SK-N-MC (cell line): ENCODE measurements around the gene USH2A.
"Not testable (repeated sequence)": the region's sequence is repeated elsewhere in the genome, so short reads cannot be mapped to it uniquely, and the experiment has no call there.

ENCODE experiments used
- DNase-seq: peaks from one replicate; pipeline ENCODE4 v3.0.0-alpha.2; 2011; ENCODE audit warnings: low read depth, low spot score
- H3K27ac ChIP-seq: fragments of 200-600 bp; sonication (generic); 2 replicates; pipeline ENCODE4 v1.5.1; 2016; ENCODE audit warnings: mixed run types
- H3K36me3 ChIP-seq: fragments of 200-600 bp; sonication (generic); 2 replicates; pipeline ENCODE4 v1.6.1; 2017; ENCODE audit warnings: antibody characterized with exemption, low read length, mixed read lengths; ENCODE audit not compliant: insufficient read depth
- H3K4me3 ChIP-seq: fragments of 200-600 bp; sonication (generic); 2 replicates; pipeline ENCODE4 v1.5.1; 2016
- H3K9ac ChIP-seq: fragments of 200-600 bp; sonication (generic); 2 replicates; pipeline ENCODE4 v1.8.0; 2017; ENCODE audit warnings: mixed run types, mixed read lengths; ENCODE audit not compliant: insufficient read length
- H3K9me3 ChIP-seq: fragments of 200-600 bp; sonication (generic); 2 replicates; pipeline ENCODE4 v1.6.1; 2017; ENCODE audit warnings: low read depth, mild to moderate bottlenecking, antibody characterized with exemption, low read length, moderate library complexity, mixed read lengths
- EZH2 ChIP-seq: fragments of 200-600 bp; sonication (generic); IDR thresholded peaks from one replicate; pipeline ENCODE4 v1.6.1; 2017; ENCODE audit warnings: antibody characterized with exemption
- FOXP2 ChIP-seq: optimal IDR thresholded peaks from 2 replicates; pipeline ENCODE3; 2011; ENCODE audit warnings: mild to moderate bottlenecking, moderate library complexity; ENCODE audit not compliant: insufficient read depth; ENCODE audit errors: extremely low read length, control extremely low read depth
- POLR2AphosphoS5 ChIP-seq: IDR thresholded peaks from 2 replicates; pipeline ENCODE4 v1.6.1; 2012; ENCODE audit warnings: mild to moderate bottlenecking, low read depth, low read length, borderline replicate concordance

The USH2A gene

DNA sequence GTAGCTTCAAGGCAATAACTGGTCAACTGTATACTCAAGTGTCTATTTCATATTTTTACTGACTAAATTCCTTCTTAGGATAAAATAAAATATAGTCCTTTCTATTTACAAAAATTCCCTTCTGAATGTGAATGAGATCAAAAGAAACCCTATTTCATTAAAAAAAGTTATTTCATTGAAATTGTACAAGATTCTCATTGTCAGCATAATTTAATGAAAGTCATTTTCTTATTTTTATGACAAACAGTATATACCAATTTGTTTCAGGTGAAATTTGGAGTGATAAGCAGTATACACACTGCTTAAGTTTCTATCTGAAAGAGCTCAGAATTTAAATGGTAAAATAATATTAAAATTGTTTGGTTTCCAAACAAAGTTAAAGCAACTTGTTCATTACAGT lies 269.2 kb downstream of the USH2A start:
- no peak overlapping the region for H3K9ac ChIP-seq
- H3K27ac ChIP-seq, result no peak overlapping the region
- no peaks in the 10 kb centered on the region for H3K36me3 ChIP-seq
- no peak for TF ChIP-seq EZH2
- TF ChIP-seq FOXP2, result no peak
- no peak for TF ChIP-seq POLR2AphosphoS5
- peaks cover 5% of the 10 kb centered on the region; the same call in 1 of the 2 replicates for H3K9me3 ChIP-seq
- no peak for DNase-seq
- no peak overlapping the region for H3K4me3 ChIP-seq

DNA sequence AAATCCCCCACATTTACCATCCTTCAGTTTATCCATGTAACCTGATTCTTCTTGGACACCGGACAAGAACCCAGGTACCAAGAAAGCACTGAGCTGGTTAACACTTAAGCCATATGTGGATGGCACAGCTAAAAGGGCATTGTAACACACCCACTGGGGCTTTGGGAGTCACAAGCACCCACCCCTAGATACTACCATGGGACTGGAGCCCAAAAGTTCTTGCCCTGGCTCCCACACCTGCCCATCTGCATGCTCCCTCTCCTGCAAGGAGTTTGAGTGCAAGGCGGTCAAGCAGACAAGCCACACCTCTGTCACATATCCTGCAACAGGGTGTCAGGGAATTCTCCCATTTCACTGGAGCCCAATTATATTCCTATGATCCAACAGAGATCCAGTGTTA lies 270.1 kb downstream of the USH2A start:
- Histone ChIP-seq H3K9me3 (peaks cover 5% of the 10 kb centered on the region; the same call in 1 of the 2 replicates), H3K27ac (no peak overlapping the region), H3K9ac (no peak overlapping the region), H3K36me3 (no peaks in the 10 kb centered on the region), H3K4me3 (no peak overlapping the region)
- DNase-seq, result no peak
- TF ChIP-seq POLR2AphosphoS5 (no peak), EZH2 (no peak), FOXP2 (no peak)

DNA sequence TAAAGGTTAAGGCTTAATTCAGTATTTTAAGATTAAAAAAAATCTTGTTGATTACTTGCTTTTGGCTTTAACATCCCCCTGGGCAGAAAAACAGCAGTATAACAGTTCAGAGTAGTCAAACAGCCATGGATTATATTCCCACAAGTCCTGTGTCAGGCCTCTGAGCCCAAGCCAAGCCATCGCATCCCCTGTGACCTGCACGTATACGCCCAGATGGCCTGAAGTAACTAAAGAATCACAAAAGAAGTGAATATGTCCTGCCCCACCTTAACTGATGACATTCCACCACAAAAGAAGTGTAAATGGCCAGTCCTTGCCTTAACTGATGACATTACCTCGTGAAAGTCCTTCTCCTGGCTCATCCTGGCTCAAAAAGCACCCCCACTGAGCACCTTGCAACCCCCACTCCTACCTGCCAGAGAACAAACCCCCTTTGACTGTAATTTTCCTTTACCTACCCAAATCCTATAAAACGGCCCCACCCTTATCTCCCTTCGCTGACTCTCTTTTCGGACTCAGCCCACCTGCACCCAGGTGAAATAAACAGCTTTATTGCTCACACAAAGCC lies 277.7 kb downstream of the USH2A start:
- not testable (repeated sequence) for H3K9me3 ChIP-seq, DNase-seq, H3K36me3 ChIP-seq, H3K4me3 ChIP-seq, H3K27ac ChIP-seq, H3K9ac ChIP-seq

DNA sequence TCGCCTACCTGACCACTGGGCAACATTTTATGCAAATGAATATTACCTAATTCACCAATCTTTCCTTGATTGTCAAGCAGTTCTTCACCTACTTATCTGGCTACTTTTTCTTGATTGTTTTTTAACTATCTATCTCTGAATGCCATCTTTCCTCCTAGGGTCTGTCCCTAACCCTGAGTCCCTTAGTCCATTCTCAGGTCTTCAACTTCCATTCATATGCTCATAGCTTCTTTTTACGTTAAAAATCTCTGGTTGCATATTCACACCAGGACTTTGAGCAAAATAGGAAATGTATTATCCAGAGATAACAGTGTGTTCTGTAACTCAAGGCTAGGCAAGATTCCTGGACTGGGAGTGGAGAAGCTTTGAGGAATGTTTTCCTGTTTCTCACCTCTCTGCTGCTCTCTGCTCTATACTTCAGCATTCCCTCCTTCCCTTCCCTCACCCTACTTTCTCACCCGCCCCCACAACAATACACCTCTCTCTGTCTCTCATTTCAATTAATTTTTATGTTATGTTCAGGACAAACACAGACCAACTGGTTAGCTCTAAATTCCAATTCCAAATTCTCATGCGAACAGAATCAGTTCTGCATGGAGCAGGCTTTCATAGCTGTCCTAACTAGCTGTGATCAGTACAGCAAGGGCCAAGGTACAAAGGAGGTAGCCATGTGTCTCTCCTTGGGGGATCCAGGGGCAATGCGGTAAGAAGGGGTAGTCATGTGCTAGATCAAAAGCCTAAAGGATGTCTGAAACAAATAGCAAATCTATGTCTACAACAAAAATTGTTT lies 278.4 kb downstream of the USH2A start:
- H3K36me3 ChIP-seq, result no peaks in the 10 kb centered on the region
- DNase-seq, result no peak
- H3K4me3 ChIP-seq, result no peak overlapping the region
- no peaks in the 10 kb centered on the region for H3K9me3 ChIP-seq
- no peak for TF ChIP-seq POLR2AphosphoS5
- H3K27ac ChIP-seq, result no peak overlapping the region
- no peak overlapping the region for H3K9ac ChIP-seq

DNA sequence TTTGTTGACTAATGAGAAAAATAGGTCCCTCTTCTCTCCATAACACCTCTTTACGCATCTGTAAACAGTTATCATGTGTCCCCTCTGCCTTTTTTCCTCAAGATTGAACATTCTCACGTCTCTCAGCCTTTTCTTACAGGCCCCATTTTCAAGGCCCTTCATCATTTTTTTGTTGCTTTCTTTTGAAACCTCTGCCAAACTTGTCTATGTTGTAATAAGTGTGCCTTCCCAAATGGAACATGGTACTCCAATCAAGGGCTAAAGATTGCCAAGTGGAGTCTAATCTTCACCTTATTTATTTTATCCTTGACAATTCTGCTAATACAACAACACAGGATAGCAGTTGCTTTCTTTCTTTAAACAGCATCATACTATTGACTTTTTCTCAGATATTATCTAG lies 280.3 kb downstream of the USH2A start:
- H3K9ac ChIP-seq, result no peak overlapping the region
- H3K36me3 ChIP-seq, result no peaks in the 10 kb centered on the region
- TF ChIP-seq FOXP2, result no peak
- TF ChIP-seq POLR2AphosphoS5, result no peak
- TF ChIP-seq EZH2, result no peak
- H3K9me3 ChIP-seq, result no peaks in the 10 kb centered on the region
- H3K27ac ChIP-seq, result peak overlapping the region; percentile 100; the same call in 1 of the 2 replicates
- H3K4me3 ChIP-seq, result no peak overlapping the region
- DNase-seq, result no peak

DNA sequence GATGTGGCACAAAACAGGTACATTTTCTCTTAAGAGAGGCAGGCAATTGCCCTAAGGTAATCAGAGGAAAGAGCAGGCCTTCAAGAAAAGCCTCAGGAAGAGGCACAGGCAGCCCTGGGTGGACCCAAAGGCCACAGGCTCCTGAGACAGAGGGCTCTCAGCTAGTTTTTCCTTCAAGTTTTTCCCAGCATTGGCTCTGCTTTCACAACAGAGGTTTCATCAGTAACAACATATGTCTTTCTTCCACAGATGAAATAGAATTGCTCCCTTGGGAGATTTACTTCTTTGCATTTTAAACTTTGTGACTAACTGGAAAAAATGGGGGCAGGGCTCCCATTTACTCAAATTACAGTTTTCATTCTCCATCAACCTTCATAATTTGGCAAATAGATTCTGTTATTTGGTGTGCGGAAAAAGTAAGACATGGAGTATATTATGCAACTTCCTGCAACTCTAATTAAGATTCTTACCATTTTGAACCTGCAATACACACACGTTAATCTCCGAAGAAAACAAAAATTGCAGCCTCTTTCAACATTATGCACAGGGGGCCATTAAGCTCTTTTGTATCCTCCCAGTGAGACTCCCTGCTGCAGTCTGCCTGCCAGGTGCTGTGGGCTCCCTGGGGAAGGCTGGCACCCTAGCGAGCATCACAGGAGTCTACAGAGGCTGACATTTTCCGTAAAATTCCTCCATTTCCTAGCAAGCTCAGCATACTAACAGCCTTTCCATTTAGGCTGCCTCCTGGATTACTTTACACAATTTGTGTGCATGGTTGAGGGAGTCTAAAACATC lies 282.3 kb downstream of the USH2A start:
- H3K4me3 ChIP-seq, result peak overlapping the region; percentile 69
- H3K36me3 ChIP-seq, result no peaks in the 10 kb centered on the region
- no peaks in the 10 kb centered on the region for H3K9me3 ChIP-seq
- peak overlapping the region; percentile 100 for H3K27ac ChIP-seq
- TF ChIP-seq POLR2AphosphoS5, result peak; percentile 43; the same call in 1 of the 2 replicates
- TF ChIP-seq FOXP2, result no peak
- DNase-seq, result peak; percentile 97
- H3K9ac ChIP-seq, result peak overlapping the region; percentile 89

DNA sequence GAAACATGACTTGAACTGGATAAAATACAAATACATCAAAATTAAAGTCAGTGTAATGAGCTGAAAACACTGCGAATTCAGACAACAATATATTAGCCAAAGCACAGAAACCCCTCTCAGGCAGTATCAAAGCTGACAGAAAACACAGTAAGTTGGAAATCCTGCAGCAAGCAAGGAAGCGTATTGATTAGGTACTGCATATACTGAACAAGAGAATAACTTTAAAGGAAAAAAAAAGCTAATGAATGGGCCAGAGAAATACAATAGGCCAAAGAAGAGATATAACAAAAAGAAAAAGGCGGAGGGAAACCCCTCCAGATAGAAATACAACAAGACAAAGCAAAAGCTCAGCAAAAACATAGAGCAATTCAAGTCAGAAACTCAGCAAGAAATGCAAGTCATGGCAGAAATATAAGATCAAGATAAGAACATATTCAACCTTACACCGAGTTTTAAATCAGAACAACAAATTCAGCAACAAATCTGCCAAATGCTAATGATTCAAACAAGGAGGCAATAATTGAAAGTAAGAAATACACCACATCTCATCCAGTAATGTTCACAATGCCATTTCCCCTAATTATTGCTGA lies 299.0 kb downstream of the USH2A start:
- Histone ChIP-seq H3K9me3 (no peaks in the 10 kb centered on the region), H3K9ac (no peak overlapping the region), H3K36me3 (no peaks in the 10 kb centered on the region), H3K4me3 (no peak overlapping the region), H3K27ac (no peak overlapping the region)
- TF ChIP-seq POLR2AphosphoS5 (no peak), FOXP2 (no peak), EZH2 (no peak)
- DNase-seq, result no peak

DNA sequence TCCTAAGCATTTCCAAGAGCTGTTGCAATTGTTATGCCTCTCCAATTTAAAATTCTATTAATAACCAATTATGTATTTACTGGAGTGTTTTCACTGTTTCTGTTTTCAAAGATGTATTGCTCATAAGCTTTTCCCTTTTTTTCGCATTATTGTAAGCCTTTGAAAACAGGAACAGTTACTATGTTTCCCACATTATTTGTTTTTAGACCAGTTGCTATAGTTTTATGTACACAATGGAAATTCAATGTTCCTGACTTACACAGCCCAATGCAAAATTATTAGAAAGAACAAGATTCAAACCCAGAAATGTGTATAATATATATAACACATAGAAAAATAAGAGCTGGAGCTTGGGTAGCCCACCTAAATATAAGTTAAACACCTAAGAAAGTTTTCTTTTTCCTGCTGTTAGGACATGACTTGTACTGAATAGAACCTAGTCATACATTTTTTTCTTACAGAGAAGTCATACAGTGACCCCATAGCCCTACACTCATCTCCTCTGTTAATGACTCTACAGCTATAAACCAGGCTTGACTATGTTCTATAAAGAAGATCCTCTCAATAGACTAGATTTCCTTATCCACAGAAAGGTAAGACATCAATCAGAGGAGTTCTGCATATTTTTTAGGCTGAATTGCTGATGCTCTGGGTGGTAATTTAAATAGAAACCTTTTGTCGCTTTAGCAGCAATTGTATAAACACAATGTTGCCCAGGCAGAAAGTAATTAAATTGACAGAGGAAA lies 299.6 kb downstream of the USH2A start:
- no peaks in the 10 kb centered on the region for H3K36me3 ChIP-seq
- no peaks in the 10 kb centered on the region for H3K9me3 ChIP-seq
- H3K27ac ChIP-seq, result no peak overlapping the region
- no peak overlapping the region for H3K4me3 ChIP-seq
- DNase-seq, result no peak
- TF ChIP-seq EZH2, result no peak
- H3K9ac ChIP-seq, result no peak overlapping the region
